HG03378 (cell line): ENCODE measurements around the gene CDH15.
A peak's percentile ranks its signal among the peaks of the same experiment; 100 is the strongest.

Source experiments
- ATAC-seq: cut with Tn5 transposase; IDR thresholded peaks from one replicate; pipeline ENCODE4 v1.9.1; 2021; ENCODE audit warnings: mild to moderate bottlenecking, moderate library complexity; ENCODE audit not compliant: unreplicated experiment

CDH15 gene

DNA sequence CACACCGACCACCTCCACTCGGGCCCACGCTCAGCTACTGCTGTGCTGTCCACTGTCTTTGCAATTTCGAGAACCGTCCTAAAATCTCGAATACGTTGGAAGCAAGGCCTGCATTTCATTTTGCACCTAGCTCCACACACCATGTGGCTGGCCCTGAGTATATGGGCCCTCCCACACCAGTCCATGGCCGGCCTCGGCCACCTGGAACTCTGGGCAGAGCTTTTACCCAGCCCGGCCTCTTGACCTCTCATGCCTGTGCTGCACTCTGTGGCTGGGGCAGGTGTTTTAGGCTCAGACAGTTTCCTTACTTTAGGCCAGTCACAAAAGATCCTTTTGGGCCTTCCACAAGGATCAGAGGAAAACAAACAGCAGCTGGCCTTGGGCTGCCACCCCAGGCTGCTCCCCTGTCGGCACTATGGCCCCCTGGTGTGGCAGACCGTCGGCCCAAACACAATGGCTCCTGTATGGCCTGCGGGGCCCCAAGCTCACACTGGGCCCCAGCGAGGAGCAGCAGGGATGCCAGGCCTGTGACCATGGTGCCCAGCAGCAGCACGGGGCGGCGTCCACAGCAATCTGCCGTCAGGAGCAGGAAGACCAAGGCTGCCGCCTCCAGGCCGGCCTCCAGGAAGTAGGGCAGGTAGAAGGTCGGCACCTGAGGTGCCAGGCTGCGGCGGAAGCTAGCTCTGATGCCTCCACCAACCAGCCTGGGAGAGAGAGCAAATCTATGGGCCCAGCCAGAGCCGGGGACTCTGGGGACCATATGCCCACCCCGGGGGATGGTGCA is 26.3 kb downstream of the CDH15 start:
- ATAC-seq, result no peak

DNA sequence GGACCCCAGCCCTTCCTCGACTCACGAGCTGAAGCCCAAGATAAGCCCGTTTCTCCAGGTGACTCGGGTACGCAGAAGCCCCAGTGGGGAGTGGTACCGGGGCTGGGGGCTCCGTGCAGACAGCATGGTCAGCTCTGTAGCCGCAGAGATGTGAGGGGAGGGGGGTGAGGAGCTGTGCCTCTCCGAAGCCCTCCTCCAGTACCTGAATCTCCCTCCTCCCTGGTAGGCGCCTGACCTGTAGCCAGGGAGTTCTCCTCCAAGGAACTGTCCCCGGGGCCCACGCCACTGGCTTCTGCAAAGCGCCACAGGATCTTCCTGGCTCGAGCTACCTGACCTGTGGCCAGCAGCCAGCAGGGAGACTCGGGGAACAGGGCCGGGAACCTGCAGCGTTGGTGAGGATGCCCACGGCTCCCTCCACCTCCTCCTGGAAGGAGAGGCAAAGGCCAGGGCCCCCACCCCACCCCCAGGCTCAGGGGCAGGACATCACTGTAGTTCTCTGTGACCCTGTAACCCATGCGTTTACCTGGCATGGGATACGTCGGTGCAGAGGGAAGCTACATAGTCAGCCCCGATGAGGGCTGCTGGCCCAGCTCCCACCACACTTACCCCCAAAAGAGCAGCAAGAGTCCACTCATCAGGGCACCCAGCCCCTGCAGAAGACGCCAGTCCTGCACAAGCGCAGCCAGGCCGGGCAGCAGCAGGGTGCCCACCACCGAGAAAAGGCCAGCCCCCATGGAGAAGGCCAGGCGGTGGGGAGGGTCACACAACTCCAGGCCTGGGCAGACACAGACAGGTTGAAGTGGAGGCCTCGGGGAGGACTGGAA is 27.1 kb downstream of the CDH15 start:
- no peak for ATAC-seq

DNA sequence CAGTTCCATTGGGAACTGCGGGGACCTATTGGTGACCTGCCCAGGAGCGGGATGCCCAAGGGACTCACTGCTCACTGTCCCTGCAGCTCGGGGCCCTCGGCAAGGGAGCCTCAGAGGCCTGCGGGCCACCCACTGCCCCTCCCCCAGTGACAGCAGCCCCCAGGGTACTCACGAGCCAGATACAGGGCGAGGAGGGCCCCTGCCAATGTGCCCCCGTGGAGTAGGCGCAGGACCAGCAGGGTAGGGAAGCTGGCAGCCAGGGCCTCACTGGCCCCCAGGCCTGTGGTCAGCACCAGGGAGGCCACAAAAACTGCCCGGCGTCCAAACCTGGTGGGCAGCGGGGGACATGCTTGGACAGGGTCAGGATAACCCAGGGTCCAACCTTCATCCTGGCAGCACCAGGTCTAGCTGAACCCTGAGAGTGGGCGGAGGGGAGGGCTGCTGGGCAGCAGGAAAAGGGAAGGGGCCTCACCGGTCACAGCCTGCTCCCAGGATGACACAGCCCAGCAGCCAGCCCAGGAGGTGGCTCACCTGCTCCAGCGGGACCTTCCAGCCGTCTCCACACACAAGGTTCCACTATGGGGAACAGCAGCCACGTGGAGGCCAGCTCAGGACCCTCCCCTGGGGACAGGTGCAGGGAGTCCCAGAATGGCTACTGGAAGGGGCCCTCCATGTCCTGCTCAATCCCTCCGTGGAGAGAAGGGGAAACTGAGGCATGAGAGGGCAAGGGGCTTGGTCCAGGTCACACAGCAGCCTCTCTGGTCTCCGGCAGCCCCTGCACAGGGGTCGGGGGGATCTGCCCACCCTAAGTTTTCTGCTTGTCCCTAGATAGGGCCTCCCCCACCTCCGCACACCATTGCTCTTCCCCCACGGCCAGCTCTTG is 27.9 kb downstream of the CDH15 start:
- ATAC-seq, result no peak

DNA sequence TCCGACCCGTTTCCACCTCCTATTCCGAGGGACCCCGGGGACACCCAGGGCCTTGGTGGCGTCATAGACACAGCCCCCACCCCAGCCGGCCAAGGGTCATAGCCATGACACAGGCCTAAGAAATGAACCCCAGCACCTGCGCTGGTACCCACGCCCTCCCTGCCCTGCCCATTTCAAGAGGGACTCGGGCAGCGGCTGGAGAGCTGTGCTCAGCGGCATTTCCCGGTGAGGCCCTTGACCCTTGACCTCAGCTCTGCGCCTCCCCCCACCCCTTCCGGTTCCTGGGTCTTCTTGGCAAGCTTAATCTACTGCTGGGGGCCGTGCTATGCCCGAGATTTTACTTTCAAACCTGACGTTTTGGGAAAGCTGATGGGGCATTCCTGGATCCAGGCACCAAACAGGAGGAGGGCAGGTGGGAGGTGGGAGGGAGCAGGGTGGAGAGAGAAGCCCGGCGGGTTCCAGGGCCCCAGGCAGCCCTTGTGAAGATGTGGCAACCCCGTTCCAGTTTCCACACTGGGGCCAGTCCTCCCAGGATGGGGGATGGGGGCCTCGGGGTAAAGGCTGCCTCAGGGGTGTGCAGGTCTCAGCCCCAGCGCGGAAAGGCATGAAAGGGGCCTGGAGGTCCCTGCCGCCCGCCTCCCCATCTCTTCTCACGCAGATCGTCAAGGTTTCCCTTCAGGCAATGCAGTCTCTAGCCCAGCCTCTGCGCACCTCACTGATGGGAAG is 28.7 kb downstream of the CDH15 start, which contains the start of gene SLC22A31:
Gene SLC22A31, minus strand, starts transcription at position 414 of the 726 bp plus-strand sequence. Its CDS starts 36 bp downstream, at position 378.
- no peak for ATAC-seq

DNA sequence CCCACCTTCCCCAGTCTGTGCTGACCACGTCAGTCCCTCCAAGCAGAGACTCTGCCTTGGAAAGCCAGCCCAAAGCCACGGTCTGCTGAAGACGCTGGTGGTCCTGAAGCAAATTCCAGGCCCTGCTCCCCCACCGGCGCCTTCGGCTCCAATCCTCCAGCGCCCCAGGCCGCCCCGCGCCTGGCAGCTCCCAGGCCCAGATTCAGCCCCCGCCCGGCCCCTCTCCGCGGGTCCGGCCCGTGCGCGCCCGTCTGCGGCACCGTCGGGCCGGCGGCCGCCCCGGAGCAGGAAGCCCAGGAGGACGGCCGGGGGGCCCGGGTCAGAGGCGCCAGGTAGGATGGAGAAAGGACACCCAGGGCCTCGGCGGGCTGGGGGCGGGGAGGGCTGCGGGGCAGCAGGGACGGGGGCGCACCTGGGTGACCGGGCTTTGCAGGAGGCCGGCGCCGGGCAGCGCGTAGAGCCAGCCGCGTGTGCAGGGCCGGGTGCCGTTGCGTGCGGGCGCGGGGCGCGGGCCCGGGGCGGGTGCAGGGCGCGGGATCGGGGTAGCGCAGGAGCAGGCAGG is 29.4 kb downstream of the CDH15 start:
- ATAC-seq, result no peak

DNA sequence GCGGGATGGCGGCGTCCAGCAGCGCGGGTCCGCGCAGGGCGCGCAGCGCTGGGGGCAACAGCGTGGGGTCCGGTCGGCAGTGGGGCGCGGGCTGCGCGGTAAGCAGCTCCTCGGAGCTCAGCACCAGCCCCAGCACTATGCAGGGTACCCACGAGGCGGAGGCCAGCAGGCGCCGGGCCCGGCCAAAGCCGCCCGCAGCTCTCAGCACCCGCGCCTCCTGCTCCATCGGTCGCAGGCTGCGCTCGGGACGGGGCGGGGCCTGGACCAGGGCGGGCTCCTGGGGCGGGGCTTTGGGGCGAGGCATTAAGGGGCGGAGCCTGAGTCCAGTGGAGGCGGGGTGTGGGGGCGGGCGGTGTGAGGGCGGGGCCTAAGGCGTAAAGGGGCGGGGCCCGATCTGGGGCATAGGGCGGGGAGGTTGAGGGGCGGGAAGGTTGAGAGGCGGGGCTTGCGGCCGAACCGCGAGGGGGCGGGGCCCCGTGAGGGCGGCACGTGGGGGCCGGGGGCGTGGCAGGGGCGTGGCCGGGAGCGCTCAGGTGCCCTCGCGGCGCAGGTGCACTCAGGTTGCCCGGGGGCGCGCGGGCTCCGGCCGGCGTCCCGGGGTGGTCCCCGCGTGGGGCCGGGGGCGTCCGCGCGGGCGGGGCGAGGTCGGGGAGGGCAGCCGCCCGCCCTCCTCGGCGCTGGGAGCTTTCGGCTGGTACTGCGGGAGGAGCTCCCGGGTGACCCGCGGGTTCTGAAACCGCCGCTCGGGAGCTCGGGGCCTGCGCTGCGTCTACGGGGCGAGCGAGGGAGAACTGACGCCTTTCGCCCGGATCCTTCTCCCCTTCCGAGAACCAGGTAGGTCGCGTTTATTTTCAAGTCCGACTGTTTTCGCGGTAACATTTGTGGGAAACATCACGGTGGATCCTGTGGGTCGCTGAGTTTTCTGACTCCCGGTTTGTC is 30.2 kb downstream of the CDH15 start:
- ATAC-seq, result no peak

DNA sequence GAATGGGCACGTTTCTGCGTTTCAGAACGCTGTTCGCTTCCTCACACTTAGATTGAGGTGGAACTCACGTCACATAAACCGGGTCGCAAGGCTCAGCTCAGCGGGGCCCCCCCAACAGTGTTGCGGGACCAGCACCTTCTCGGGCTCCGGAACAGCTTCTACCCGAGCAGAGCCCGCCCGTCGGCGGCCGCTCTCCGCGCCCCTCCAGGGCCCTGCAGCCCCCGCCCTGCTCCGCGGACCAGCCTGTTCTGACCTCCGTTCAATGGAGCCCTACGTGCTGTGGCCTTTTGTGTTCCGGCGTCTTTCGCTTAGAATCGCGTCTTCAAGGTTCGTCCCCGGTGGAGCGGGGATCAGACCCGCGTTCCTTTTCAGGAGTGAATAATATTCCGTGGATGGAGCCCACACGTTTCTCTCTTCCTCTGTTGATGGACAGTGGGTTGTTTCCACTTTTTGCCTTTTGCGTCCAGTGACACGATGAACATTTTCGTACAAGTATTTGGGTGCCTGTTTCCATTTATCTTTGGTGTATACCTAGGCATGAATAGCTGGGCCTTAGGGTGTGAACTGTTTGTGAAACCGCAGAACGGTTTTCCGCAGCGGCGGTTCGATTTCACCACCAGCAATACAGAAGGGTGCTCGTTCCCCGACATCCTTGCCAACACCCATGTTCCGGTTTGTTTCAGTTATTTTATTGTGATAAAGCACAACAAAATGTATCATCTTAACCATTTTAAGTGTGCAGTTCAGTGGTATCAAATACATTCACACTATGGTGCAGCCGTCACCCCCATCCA is 31.1 kb downstream of the CDH15 start:
- no peak for ATAC-seq

DNA sequence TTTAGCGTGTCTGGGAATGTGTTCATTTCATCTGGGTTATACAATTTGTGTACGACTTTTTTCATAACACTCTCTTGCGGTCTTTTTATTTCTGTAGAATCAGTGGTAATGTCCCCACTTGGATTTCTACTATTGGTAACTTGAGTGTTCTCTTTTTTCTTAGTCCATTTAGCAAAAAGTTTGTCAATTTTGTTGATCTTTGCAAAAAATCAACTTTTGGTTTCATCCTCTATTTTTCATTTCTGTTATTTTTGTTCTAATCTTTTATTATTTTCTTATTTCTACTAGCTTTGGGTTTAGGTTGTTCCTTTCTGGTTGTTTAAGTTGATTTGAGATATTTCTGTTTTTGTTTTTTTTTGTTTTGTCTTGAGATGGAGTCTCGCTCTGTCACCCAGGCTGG is 36.4 kb downstream of the CDH15 start:
- no peak for ATAC-seq

DNA sequence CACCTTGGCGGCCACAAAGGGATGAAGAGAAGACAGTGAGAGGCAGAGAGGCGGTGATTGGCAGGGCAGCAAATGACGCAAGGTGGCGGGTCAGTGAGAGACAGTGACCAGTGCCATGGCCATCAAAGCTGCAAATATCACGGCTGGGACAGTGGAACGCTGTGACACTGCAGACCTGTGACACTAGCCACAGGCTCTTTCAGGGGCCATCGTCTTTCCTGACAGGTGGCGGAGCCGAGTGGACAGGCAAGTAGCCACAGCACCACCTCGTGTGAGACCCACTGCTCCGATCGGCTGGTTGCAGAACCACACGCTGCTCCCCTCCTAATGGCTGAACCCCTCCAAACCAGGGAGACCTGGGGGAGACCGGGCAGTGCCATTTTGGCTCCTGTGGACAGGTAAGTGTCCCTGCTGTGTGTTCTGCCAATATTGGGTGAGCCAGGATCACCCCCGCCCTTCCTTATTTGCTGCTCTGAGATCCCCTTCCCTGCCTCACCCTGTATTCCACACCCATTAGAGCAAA is 38.0 kb downstream of the CDH15 start:
- ATAC-seq, result no peak

DNA sequence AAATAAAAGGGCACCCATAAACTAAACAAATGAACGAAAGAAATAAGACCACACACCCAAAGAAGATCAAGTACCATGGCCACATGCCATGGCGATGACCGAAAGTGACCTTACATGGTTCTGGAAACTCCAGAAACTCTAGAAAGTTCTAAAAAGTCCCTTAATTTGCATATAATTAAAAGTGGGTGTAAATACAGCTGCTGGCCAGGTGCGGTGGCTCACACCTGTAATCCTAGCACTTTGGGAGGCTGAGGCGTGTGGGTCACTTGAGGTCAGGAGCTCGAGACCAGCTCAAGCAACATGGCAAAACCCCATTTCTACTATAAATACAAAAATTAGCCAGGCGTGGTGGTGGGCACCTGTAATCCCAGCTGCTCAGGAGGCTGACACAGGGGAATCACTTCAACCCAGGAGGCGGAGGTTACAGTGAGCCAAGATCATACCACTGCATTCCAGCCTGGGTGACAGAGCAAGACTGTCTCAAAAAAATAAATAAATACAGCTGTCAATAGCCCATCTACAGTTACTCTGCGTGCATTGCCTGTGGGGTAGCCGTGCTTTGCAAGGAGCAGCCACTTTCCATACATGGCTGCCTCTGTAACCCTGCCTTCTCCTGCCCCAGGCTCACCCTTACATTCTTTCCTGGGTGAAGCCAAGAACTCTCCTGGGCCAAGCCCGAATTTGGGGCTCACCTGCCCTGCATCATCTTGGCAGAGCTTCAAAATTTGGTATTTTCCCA is 38.8 kb downstream of the CDH15 start:
- no peak for ATAC-seq

DNA sequence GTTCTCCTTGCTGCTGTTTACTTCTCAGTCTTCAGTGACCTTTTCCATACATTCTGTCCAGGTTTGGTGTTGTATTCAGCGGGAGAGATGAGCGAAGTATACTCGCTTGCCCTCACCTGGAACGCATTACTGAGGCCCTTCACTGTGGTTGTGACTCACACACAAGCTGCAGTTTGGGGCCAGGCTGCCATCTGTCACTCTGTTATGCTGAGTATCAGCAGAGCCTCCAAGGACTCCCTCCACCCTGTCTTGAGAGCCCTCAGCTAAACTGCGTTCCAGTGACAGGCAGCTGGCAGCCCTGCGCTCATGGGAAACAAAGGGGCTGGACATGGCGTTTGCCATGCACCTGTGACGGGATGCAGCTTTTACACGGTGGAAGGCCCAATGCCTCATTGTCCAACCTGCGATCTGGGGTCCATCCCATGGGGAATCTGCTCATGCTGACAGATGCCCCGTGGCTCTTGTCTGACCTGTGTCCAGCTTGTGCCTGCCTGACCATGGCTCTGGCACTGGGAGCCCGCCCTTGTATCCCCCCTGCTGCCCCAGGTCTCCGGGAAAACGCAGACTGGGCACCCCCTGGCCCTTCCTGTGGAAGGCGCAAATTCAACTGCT is 39.5 kb downstream of the CDH15 start:
- no peak for ATAC-seq

DNA sequence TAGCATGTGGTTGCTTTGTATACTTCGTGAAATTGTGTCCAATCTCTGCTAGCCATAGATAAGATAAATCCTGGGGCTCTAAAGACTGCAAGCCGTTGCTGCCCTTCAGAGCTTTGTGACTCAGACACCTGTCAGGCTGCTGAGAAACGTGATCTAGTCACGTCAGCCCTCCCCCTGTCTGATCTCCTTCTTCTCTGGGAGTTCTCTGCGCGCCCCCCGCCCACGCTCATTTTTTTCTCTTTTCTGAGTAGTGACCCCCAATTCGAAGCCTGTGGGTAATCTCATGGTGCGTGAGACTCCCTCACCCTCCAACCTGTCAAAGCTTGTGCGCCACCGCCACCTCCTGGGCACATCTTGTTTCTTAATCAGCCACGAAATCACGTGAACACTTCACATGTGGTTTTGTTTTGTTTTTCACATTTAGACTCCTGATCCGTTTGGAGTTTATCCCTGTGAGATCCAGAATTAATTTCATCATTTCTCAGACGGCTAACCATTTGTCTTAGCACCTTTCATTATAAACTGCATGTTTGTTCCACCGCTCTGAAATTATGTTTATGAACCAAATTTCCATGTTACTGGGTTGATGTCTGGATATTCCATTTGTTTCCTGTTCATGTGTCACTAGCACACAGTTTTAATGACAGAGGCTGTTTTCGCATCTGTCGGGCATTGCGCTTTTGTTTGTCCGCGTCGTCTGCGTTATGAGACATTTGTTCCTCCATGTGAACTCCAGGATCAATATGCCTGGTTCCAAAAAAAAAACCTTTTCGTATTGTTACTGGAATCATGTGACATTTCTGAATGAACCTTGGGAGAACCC is 45.0 kb downstream of the CDH15 start:
- ATAC-seq, result no peak

DNA sequence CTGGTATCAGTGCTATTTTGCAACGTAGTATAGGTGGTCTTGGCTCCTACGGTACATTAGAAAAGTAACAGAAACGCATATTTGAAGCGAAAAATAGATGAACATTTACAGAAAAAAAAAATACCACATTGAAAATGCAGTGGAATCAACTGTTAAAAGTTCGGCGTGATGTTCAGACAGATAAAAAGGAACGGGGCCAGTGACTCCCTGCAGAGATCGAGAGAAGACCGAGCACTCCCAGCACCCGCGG is 45.5 kb downstream of the CDH15 start:
- no peak for ATAC-seq

DNA sequence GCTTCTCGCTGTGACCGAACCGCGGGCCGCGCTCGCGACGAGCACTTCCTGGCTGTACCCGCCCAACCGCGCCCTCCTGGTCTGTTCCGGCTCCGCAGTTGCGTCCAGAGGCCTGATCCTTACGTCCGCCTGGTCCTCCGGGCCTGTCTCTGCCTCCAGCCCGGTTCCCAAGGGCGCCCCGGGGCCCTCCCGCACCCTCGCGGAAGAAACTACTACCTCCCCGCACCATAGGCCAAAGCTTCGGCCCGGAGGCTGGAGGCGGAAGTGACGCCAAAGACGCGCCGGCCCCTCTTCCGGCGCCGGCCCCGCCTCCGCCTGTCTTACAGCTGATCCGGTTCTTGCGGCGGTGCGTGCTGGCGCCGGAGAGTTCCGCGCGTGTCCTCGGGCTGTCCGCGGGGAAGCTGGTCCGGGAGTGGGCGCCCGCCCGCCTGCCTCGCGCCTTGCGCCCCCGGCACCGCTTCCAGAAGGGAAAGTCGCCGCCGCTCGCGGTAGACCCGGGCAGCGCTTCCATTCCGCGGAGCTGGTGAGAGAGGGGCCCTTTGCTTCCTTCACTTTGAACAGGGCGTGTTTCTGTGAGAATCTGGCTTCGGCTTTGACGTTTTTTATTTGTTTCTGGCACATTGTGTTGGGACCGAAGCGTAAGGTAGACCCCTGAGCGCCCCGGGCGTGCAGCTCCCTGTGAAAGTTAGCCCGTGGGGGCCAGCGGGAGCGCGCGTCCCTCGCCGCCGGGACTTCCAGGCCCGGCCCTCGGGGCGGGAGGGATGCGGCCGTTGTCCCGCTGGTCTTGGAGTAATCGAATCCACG is 46.0 kb downstream of the CDH15 start, which contains the start of gene ZNF778:
Gene ZNF778, plus strand, starts transcription at position 316 of the 804 bp plus-strand sequence. CDS start 3,425 bp downstream, outside the sequence.
- ATAC-seq, result peak; percentile 58

DNA sequence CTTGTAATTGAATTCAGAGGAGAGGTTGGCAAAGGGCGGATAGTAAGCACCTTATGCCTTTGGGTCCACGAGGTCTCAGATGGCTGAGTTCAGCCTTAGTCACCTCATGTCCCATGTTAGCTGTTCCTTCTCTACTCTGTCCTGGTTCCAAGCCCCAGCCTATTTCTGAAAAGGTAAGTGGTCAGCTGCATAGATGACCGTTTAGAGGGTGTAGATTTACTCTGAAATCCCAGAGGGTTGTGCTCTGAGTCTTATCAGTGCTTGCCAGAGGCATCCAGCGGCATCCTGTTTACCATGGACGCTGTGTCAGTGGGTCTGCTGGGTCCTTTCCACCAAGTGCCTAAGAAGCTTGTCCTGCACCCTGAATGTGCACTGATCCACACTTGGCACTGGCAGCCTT is 47.8 kb downstream of the CDH15 start:
- ATAC-seq, result no peak
